NCI-H2107 treated with DMSO at 0.1 percent for 48 hours (cell line): ENCODE results near the gene CEACAM16.

Experiments
- DNase-seq: peaks from one replicate; lab custom pipeline; 2025; ENCODE audit not compliant: unreplicated experiment; lab: John Stamatoyannopoulos, UW

The CEACAM16 gene

DNA sequence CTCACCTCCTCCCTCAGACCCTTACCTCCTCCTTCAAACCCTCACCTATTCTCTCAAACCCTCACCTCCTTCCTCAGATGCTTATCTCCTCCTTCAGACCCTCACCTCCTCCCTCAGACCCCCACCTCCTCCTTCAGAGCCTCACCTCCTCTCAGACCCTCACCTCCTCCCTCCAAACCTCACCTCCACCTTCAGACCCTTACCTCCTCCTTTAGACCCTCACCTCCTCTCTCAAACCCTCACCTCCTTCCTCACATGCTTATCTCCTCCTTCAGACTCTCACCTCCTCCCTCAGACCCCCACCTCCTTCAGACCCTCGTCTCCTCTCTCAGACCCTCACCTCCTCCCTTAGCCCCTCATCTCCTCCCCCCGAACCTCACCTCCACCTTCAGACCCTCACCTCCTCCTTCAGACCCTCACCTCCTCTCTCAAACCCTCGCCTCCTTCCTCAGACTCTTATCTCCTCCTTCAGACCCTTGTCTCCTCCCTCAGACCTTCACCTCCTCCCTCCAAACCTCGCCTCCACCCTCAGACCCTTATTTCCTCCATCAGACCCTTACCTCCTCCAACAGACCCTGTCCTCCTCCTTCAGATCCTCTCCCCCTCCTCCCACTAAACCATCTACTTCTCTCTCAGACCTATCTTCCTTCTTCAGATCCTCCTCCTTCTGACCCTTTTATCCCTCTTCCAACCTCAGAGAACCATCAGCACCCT is 47.1 kb downstream of the CEACAM16 start:
- DNase-seq, result no peak

DNA sequence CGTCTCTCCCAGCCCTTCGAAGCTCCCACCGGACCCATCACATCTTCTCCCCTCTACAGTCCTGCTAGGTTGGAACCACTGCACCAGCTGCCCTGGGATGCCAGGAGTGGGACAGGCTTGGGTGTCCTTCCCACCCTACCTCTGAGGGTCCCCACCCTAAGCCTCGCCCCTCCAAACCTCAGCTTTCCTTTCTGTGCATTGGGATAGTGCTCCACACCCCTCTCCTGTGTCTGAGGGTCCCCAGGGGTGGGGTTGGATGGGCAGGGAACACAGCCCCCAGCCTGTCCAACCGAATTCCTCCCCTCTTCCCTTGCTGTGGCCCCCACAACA is 47.6 kb downstream of the CEACAM16 start:
- DNase-seq, result no peak

DNA sequence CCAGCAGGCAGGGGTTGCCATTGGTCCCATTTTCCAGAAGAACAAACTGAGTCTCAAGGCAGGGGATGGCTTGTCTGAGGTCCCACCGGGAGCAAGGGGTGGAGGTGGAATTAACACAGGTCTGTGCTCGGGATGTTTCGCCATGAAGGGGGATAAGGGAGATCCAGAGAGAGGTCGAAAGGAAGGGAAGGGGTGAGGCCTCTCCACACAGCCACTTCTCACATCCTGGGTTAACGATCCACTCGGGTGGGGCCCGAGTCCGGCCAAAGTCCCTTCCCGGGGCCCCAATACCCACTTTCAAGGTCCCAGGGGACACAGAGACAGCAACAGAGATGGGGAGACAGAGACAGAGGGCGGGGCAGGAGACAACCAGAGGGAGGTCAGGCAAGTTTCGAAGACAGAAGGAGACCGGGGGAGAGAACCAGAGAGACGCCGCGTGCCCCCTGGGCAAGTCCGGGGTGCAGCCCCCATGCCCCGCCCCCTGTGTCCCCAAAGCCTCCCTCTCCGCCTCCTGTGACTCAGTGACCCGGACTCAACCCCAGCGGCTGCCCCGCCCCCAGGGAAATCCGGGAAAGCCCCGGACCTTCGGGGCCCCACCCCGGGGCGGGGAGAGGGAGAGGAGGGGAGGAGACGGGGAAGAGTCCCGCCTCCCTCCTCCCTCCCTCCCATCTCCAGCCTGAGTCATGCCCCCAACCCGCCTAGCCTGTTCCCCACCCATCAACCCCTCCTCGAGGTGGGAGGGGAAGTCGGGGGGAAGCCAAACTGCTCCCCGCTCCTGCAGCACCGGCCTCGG is 48.2 kb downstream of the CEACAM16 start:
- no peak for DNase-seq

DNA sequence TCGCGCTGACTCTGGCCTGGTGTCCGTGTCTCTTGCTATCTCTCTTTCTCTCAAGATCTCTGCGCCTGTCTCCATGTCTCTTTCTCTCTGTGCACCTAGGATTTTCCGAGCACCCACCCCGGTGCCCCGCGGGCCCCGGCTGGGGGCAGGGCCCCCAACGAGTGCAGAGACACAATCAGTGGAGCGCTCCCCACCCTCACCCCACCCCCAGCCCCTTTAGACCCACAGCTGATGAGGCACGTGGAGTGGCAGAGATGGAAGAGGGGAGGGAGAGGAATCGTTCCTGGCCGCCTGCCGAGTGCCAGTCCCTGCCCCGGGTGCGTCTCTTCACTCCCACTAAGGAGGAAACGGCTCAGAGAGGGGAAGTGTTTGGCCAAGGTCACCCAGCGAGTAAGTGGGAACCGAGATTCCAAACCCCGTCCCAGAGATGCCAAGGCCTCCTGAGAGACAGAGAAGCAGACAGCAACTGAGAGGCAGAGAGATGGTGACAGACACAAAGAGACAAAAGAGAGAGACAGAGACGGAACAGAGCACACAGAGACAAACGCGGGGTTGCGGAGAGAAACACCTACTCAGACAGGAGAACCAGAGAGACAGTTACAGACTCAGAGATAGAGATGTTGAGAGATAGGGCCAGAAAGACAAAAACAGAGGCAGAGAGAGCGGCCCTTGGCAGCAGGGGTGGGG is 48.9 kb downstream of the CEACAM16 start:
- no peak for DNase-seq

DNA sequence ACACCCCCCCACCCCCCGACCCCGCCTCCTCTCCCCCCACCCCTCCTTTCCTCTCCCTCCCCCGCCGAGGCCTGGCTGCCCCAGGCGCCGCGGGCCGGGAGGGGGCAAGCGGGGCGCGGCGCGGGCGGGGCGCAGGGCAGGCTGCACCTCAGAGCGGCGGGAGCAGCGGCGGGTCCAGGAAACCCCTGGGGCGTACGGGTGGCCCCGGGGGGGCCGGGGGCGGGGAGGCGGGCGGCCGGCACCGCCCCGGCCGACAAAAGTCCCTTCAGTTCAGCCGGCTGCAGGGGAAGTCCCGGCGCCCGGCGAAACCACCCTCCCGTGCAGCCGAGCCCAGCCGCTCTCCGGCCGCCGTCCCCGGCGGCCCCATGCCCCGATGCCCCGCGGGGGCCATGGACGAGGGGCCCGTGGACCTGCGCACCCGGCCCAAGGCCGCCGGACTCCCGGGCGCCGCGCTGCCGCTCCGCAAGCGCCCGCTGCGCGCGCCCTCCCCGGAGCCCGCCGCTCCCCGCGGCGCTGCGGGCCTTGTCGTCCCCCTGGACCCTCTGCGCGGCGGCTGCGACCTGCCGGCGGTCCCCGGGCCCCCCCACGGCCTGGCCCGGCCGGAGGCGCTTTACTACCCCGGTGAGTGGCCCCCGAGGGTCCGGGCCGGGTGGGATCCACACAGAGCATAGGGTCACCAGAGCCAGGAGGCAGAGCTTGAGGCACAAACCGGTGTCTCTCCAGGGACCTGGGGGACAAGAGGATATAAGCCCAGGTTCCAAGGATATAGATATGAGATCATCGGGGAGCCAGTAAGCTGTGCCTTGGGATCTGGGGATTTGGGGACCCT is 49.7 kb downstream of the CEACAM16 start, which contains the start of gene BCL3:
TSS of gene BCL3 (plus strand) at position 283 of the 829 bp plus-strand sequence. CDS start at position 366, 83 bp downstream.
- DNase-seq, result no peak

- no peak for DNase-seq
Measured at GRCh38 chr19:44749292-44749691, 50.3 kb downstream of the CEACAM16 start.

- DNase-seq, result no peak
Measured at GRCh38 chr19:44749994-44750393, 51.0 kb downstream of the CEACAM16 start.

DNA sequence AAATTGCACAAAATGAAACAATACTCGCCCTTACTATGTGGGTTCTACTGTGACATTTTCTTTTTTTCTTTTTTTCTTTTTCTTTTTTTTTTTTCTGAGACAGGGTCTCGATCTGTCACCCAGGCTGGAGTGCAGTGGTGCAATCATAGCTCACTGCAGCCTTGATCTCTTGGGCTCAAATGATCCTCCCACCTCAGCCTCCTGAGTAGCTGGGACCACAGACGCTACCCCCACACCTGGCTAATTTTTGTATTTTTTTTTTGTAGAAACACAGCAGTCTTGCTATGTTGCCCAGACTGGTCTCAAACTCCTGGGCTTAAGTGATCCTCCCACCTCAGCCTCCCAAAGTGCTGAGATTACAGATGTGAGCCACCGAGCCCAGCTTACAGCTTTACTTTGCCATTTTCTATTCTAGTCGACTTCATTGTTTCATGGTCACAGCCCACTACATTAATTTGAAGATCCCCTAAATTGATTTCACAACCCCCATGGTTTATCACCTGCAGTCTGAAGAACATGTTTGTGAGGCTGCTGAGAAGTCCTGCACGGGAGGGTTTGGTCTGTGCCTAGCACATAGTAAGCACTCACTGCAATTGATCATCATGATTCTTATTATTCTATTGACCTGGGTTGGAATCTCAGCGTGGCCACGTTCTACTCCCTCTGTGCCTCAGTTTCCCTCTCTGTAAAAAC is 53.3 kb downstream of the CEACAM16 start:
- no peak for DNase-seq

GRCh38 chr19:44752816-44753625 is 54.1 kb downstream of the CEACAM16 start:
- DNase-seq, result peak; percentile 64

GRCh38 chr19:44753626-44753931 is 54.6 kb downstream of the CEACAM16 start:
- no peak for DNase-seq

DNA sequence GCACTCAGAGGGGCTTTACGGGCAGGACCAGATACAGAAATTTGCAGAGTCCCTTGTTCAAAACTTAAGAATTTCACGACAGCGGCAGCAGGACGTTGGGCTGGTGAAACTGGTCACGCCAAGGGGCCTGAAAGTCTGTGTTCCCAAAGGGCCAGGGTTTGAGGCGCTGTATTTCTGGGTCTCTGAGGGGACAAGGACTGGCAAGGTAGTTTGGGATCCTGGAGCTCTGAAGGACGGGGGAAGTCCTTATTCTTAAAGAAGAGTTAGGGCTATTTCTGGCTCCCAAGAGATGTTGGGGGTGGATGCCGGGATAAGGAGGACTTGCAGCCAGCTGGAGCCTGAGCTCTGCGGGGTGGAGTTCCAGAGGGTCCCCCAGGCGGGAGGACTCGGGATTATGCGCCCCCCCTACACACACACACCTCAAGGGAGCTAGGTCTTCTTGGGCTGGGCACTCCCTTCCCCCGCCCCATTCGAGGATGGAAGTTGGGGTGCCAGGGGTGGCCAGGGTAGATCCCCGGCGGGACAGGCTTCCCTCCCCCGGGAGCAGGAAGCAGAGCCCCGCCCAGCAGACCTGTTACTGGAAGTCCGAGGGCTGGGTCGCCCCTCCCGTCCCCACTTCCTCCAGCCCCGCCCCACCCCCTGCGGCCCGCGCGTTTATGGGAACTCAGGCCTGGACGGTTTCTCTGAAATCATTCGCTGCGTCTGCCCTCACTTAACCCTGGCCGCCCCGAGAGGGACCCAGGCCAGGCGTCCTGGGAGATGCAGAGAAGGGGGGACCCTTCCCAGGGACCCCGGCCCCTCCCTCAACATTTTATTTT is 55.2 kb downstream of the CEACAM16 start:
- no peak for DNase-seq

DNA sequence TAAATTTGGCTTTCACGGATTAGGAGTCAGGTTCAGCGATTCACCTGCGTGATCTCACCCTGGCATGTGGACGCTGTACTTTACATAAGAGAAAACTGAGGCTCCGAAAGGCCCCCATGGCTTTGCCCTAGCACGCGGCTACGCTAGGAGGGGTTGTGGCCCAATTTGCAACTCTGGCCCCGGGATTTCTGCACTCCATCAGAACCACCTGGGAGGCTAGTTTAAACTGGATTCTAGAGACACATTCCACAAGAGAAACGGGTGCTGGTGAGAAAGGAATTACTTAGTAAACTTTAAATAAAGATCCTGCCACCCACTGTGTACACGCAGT is 55.8 kb downstream of the CEACAM16 start:
- no peak for DNase-seq

DNA sequence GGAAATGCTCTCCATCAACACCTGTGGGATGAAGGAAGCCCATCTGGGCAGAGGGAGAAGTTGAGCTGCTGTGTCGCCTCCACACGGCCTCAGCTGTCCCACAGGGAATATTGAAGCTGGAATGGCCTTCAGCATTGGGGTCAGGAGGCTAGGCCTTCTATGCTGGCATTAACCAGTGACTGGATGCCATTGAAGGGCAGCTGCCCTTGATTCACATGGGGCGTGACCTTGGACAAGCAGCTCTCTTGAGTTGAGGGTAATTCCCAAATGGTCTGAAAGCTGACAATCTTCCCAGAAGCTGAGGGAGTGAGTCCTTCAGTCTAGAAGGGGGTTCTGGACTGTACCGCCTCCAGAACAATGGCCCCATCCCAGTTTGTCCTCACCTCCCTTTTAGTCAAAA is 56.3 kb downstream of the CEACAM16 start:
- DNase-seq, result no peak

- no peak for DNase-seq
Measured at GRCh38 chr19:44756089-44756562, 57.2 kb downstream of the CEACAM16 start.

DNA sequence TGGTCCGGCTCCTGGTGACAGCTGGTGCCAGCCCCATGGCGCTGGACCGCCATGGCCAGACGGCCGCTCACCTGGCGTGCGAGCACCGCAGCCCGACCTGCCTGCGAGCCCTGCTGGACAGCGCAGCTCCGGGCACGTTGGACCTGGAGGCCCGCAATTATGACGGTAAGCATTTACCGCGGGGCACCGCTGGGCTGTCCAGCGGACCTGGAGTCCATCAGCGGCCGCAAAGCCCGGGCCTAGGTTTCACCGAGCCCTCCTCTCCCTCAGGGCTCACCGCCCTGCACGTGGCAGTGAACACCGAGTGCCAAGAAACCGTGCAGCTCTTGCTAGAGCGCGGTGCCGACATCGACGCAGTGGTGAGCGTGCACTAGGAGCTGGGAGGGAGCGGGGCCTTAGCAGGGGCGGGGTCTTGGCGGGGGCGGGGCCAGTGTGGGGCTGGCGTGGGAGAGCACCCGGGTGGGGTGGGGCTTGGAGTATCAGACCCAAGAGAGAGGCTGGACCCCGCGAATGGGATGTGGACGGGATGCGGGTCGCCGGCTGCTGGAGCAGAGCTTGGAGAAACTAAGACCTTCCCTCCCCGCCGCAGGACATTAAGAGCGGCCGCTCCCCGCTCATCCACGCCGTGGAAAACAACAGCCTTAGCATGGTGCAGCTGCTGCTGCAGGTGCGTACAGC is 58.2 kb downstream of the CEACAM16 start:
- DNase-seq, result no peak

DNA sequence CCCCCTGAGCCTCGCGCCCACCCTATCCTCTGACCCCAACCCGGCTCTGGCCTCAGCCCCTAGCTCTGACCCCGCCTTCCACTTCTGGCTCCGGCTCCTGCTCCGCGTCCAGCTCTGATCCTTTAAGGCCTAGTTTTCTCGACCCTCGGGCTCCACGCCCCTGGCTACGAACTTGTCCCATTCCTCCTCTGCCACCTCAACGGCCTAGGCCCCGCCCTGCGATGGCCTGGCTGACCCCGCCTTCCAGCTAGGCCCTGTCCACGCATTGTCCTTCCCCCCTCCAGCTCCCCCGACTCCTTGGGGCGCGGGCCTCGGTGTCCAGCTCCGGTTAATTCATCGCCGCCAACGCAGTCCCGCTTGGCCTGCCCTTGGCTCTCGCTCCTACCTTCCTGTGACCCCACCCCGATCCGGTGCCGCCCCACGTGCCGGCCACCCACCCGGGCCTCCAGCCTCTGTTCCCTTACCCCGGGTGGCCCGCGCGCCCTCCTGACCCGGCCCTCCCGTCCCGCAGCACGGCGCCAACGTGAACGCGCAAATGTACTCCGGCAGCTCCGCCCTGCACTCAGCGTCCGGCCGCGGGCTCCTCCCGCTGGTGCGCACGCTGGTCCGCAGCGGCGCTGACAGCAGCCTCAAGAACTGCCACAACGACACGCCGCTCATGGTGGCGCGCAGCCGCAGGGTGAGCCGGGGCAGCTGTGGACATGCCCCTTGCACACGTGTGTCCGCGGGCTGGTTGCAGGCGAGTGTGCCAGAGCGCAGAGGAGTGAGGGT is 59.0 kb downstream of the CEACAM16 start:
- no peak for DNase-seq

GRCh38 chr19:44758596-44758995 is 59.6 kb downstream of the CEACAM16 start:
- DNase-seq, result no peak
